Ovary (tissue), 3 donors: ENCODE results near the gene QRICH2.

Experiments
- CTCF ChIP-seq, 3 donors: fragments of 450-650 bp in 2 of 3; fragments of 200-600 bp in 1 of 3; IDR thresholded peaks; one replicate each; pipeline versions ENCODE4 v1.5.1 to v1.8.0; 2016 to 2022; ENCODE audit warnings: antibody characterized with exemption in 3 of 3, mild to moderate bottlenecking in 1 of 3
- EP300 ChIP-seq: sonication (generic); formaldehyde crosslinking; IDR thresholded peaks from one replicate; pipeline ENCODE4 v1.6.1; 2017; ENCODE audit warnings: antibody characterized with exemption
- POLR2A ChIP-seq: fragments of 450-650 bp; IDR thresholded peaks from one replicate; pipeline ENCODE4 v1.6.1; 2017; ENCODE audit warnings: antibody characterized with exemption, mild to moderate bottlenecking, moderate library complexity
- donor health status: DM: no; HTN: no; CAD: no.

DNA sequence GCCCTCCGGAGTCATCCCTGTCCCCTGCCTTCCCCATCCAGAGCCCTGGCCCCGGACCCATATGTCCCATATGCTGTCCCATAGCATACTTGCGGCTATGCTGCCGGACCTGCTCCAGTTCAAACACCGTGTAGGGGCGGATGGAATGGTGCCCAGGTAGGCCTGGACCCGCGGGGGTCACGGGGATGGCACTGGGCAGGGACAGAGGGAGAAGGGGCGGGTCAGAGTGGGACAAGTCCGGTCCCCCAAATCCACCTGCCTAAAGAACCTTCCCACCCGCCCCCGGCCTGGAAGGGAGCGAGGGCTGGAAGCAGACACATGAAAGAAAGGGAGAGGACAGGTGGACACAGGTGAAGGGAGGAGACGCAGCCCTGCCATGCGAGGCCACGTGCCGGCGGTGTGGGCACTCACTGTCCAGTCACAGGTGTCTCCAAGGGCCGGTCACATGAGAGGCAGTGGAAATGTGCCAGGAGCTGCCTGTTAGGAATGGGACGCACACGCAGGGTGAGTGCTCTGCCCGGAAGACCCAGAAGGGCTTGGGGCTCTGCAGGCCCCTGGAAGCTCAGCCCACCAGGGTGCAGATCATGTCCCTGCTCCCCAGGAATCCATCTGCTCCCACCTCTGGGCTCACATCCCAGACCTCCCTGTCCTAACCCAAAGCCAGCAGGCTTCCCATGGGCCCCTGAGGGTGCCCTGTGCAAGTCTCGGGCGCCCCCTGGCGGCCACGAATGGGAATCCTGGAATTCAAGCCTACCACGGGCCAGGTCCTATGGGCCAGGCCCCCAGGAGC, 28.9 kb downstream of the QRICH2 start:
- TF ChIP-seq EP300 (no peak), CTCF (IDR thresholded peaks at IDR 0.05) (peak; percentile 85 to 96 (median 90)), POLR2A (no peak)
